Central memory CD4-positive, alpha-beta T cell (primary cell): ENCODE data around the gene BAK1.
A peak's percentile ranks its signal among the peaks of the same experiment; 100 is the strongest.
"Not testable (repeated sequence)": the region's sequence is repeated elsewhere in the genome, so short reads cannot be mapped to it uniquely, and the experiment has no call there.

ENCODE experiments used
- DNase-seq: peaks from one replicate; pipeline ENCODE4 v3.0.0; 2022

BAK1 gene

DNA sequence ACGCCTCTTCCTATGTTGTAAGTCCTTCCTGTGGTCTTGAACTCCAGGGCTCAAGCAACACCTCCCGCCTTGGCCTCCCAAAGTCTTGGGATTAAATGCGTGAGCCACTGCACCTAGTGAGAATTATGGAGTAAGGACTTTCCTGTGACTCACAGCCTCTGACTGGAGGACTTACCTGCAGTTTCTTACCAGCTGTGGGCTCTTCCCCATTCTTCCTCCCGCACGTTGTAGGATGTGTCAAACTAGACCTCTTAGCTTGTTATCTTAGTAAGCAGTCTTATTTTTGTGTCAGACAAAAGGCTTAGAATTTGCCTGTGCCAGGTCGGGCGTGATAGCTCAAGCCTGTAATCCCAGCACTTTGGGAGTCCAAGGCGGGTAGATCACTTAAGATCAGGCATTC is 30.9 kb downstream of the BAK1 start:
- no peak for DNase-seq

DNA sequence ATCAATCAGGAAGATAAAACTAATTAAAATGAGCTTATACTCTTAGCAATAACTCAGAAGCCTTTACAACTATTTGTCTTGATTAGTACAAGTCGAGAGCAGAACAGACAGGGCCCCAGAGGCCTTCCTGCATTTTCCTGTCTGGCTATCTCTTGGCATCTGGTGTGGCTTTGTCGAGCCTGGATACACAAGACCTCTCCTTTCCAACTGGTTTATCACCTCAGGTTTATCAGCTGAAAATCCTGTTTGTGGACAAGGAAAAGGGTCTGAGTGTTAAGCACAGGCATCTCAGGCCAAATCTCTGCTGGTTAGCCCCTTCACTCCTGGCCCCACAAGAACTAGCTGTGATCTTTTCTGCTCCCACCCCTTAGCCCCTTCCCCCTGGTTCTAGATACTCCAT is 32.6 kb downstream of the BAK1 start:
- DNase-seq: no peak

DNA sequence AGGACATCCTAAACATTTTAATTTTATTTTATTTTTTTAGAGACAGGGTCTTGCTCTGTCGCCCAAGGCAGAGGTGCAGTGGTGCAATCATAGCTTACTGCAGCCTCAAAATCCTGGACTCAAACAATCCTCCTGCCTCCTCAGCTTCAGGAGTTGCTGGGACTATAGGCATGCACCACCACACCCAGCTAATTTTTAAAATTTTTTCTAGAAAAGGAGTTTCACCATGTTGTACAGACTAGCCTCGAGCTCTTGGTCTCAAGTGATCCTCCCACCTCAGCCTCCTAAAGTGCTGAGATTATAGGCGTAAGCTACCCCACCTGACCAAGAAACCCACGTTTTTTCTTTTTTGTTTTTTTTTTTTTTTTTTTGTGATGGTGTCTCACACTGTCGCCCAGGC is 33.3 kb downstream of the BAK1 start:
- DNase-seq: no peak

DNA sequence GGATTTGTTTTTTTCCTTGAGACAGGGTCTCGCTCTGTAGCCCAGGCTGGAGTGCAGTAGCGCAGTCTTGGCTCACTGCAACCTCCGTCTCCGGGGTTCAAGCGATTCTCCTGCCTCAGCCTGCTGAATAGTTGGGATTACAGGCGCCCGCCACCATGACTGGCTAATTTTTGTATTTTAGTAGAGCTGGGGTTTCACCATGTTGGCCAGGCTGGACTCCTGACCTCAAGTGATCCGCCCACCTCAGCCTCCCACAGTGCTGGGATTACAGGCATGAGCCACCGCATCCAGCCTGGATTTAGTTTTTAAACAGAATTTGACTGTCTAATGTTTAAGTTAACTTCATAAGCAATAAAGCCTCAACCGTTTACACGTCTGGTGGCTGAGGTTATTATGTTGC is 34.8 kb downstream of the BAK1 start:
- DNase-seq: not testable (repeated sequence)

DNA sequence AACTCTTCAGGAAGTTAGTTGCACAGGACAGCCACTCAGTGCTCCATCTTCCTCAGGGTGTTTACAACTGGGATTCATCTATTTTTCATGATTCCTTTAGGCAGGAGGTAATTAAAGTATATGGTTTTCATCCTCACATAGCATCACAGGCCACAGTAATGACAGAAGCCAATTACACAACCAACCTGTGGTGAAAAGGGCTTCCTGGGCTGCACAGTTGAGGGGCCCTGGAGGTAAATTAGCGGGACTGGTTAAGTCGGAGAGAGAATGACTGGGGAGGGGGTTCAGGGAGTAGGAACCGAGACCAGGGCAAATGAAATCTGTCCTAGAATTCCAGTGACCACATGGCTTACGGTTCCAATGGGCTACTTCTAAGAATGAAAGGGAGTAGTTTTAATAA is 37.0 kb downstream of the BAK1 start:
- no peak for DNase-seq

DNA sequence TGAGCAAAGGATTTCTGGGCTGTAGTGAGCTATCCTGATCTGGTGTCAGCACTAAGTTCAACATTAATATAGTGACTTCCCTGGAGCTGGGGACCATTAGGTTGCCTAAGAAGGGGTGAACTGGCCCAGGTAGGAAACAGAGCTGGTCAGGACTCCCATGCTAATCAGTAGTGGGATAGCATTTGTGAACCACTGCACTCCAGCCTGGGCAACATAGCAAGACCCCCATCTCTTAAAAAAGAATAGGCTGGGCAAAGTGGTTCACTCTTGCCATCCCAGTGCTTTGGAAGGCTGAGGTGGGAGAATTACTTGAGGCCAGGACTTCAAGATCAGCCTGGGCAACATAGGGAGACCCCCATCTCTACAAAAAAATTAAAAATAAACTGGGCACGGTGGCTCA is 39.3 kb downstream of the BAK1 start:
- no peak for DNase-seq

DNA sequence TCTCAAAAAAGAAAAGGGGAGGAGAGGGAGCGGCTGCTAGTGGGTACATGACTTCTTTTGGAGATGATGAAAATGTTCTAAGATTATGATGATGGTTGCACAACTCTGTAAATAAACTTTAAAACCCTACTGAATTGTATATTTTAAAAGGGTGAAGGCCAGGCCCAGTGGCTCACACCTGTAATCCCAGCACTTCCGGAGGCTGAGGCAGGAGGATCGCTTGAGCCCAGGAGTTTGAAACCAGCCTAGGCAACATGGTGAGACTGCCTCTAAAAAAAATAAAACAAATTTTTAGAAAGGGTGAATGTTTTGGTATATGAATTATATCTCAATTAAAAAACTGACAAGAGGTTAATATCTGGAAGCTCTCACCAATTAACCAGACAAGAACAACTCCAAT is 45.4 kb downstream of the BAK1 start:
- no peak for DNase-seq

DNA sequence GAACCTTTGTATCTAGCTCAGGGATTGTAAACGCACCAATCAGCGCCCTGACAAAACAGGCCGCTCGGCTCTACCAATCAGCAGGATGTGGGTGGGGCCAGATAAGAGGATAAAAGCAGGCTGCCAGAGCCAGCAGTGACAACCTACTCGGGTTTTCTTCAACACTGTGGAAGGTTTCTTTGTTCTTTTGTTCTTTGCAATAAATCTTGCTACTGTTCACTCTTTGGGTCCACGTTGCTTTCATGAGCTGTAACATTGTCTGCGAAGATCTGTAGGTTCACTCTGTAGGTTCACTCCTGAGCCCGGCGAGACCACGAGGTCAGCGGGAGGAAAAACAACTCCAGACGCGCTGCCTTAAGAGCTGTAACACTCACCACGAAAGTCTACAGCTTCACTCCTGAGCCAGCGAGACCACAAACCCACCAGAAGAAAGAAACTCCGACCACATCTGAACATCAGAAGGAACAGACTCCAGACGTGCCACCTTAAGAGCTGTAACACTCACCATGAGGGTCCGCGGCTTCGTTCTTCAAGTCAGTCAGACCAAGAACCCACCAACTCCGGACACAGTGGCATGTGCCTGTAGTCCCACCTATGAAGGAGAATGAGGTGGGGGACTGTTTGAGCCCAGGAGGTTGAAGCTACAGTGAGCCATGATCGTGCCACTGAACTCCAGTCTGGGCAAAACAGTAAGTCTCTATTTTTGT is 46.8 kb downstream of the BAK1 start:
- DNase-seq: peak; percentile 76

DNA sequence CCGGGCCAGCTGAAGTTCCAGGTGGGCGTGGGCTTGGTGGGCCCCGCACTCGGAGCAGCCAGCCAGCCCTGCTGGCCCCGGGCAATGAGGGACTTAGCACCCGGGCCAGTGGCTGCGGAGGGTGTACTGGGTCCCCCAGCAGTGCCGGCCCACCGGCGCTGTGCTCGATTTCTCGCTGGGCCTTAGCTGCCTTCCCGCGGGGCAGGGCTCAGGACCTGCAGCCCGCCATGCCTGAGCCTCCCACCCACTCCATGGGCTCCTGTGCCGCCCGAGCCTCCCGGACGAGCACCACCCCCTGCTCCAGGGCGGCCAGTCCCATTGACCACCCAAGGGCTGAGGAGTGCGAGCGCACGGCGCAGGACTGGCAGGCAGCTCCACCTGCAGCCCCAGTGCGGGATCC is 47.6 kb downstream of the BAK1 start:
- not testable (repeated sequence) for DNase-seq

DNA sequence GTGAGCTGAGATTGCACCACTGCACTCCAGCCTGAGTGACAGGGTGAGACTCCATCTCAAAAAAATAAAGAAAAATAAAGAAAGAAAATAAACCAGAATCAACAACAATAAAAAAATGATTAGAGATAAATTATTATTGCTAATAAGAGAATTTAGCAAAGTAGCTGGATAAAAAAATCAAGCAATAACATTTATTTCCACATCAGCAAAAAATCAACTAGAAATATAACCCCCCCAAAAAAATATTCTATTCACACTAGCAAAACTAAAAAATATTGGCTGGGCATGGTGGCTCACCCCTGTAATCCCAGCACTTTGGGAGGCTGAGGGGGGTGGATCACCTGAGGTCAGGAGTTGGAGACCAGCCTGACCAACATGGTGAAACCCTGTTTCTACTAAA is 49.5 kb downstream of the BAK1 start:
- not testable (repeated sequence) for DNase-seq
